Aorta (tissue), 5 donors: Measurements from ENCODE around the gene FSD1. TPM values are rescaled to one million over a fixed set of nuclear protein-coding genes. Genes with fewer than 3 reads are reported as not detected.
A peak's percentile ranks its signal among the peaks of the same experiment; 100 is the strongest.

Experiments used
- ATAC-seq: fragments of 200-7000 bp; cut with Tn5 transposase; one replicate; pipeline ENCODE4 v1.9.1; 2022; ENCODE audit warnings: moderate library complexity; ENCODE audit not compliant: low FRiP score
- DNase-seq, 2 donors: peaks; one replicate each; pipeline ENCODE4 v3.0.0-alpha.2; 2020
- H3K27ac ChIP-seq, 2 donors: one replicate each; pipeline ENCODE4 v1.5.1; 2013; ENCODE audit warnings: low read length in 2 of 2, mild to moderate bottlenecking in 2 of 2, moderate library complexity in 2 of 2, control low read depth in 1 of 2, inconsistent platforms in 1 of 2, low read depth in 1 of 2
- H3K27me3 ChIP-seq, 2 donors: one replicate each; pipeline ENCODE4 v1.6.1; 2013; ENCODE audit warnings: control low read depth in 1 of 2, low read length in 1 of 2, mild to moderate bottlenecking in 1 of 2, moderate library complexity in 1 of 2; ENCODE audit not compliant: insufficient read depth in 2 of 2, control insufficient read depth in 1 of 2
- H3K36me3 ChIP-seq, 2 donors: one replicate each; pipeline ENCODE4 v1.6.1; 2013; ENCODE audit warnings: control low read depth in 1 of 2, low read length in 1 of 2, mild to moderate bottlenecking in 1 of 2; ENCODE audit not compliant: insufficient read depth in 2 of 2, control insufficient read depth in 1 of 2
- H3K4me1 ChIP-seq, 2 donors: one replicate each; pipeline ENCODE4 v1.6.1; 2013; ENCODE audit warnings: low read length in 2 of 2, control low read depth in 1 of 2, mild to moderate bottlenecking in 1 of 2, moderate library complexity in 1 of 2; ENCODE audit not compliant: insufficient read depth in 2 of 2, control insufficient read depth in 1 of 2
- H3K4me3 ChIP-seq, 2 donors: one replicate each; pipeline ENCODE4 v1.5.1; 2013; ENCODE audit warnings: low read length in 2 of 2, control low read depth in 1 of 2, mild to moderate bottlenecking in 1 of 2
- H3K9me3 ChIP-seq: one replicate; pipeline ENCODE4 v1.6.1; 2013; ENCODE audit warnings: mild to moderate bottlenecking, low read length; ENCODE audit not compliant: control insufficient read depth
- WGBS, 2 donors: extraction: QIAGEN DNeasy Blood & Tissue Kit; methylation state at CpG; one replicate each; pipeline ENCODE4 v1.1.7; 2013; 5-methylcytosine and 5-hydroxymethylcytosine counted together
- intact Hi-C, 2 donors: fragments of 100-400 bp; cut with DNase I; formaldehyde crosslinking; loops; one replicate each; pipeline versions ENCODE4 v1.14.2 to v1.15.0; 2022
- long read RNA-seq, 2 donors: library from polyadenylated mRNA; unstranded; transcript quantifications; one replicate each; pipeline ENCODE4 v2.0.0, GENCODE V29; 2020 to 2021
- polyA plus RNA-seq, 2 donors: library from polyadenylated mRNA; stranded (reverse); fragments of 200-250 nt; gene quantifications; one replicate each; pipeline ENCODE4 v1.2.3, GENCODE V29; 2013
- total RNA-seq, 2 donors: library from RNA; stranded (reverse); fragmentation: NEBNext Ultra II Directional; extraction: Animal tissue kit (Norgen Biotek cat#: 25700); gene quantifications; one replicate each; pipeline ENCODE4 v1.2.1, GENCODE V29; 2021
- donor health status: healthy with polysubstance abuse.
- donor health status: Bipolar disorder and iron deficiency.
- donor health status: DM: no; HTN: no; CAD: no.
- donor health status: DM: no; HTN: no; CAD: no.
- donor health status: DM: yes; HTN: yes; CAD: no.

FSD1 gene
- total RNA-seq = under 1 TPM in 1 of 2 donors, not detected in 1; 0.84 TPM
- polyA plus RNA-seq = not detected
- long read RNA-seq, donor 1 = 0 reads
- long read RNA-seq, donor 2 = 0 reads

GRCh38 chr19:4304538-4305256 is at the start of gene FSD1:
Gene FSD1, plus strand, starts transcription at chr19:4304598. Its CDS starts 149 bp downstream, at chr19:4304747.
- WGBS, 2 donors = 3 to 5% methylated on average over 41 to 63 of the region's 63 CpGs
- intact Hi-C loops = no loop called here
- Histone ChIP-seq H3K4me3 (no peak within 1 kb of the TSS), H3K4me1 (no peaks in the 10 kb centered on the region), H3K36me3 (no peaks in the 10 kb centered on the region), H3K9me3 (no peaks in the 10 kb centered on the region), H3K27me3 (no peaks in the 10 kb centered on the region), H3K27ac (no peak within 1 kb of the TSS)
- DNase-seq (peak in 1 of 2 donors; percentile 80), ATAC-seq (no peak)

- Histone ChIP-seq H3K4me3 (no peak overlapping the region), H3K36me3 (peaks cover 3 to 7% of the 10 kb centered on the region in 2 donors), H3K27me3 (no peaks in the 10 kb centered on the region), H3K27ac (no peak overlapping the region), H3K4me1 (no peaks in the 10 kb centered on the region), H3K9me3 (no peaks in the 10 kb centered on the region)
- no peak for DNase-seq
- intact Hi-C loops = no loop called here
- ATAC-seq = no peak
- 92 to 98% methylated on average over 4 of the region's 4 CpGs for whole genome bisulfite sequencing, 2 donors
These were observed 47.8 kb upstream of the FSD1 start for GRCh38 chr19:4256563-4256962.

GRCh38 chr19:4257025-4257424 is 47.4 kb upstream of the FSD1 start:
- Histone ChIP-seq H3K27ac (no peak overlapping the region), H3K36me3 (peaks cover 5 to 7% of the 10 kb centered on the region in 2 donors), H3K9me3 (no peaks in the 10 kb centered on the region), H3K4me1 (no peaks in the 10 kb centered on the region), H3K4me3 (no peak overlapping the region), H3K27me3 (no peaks in the 10 kb centered on the region)
- WGBS, 2 donors = 91 to 96% methylated on average over 6 of the region's 6 CpGs
- DNase-seq = no peak
- no peak for ATAC-seq
- intact Hi-C loops = no loop called here

- H3K27me3 ChIP-seq = no peaks in the 10 kb centered on the region
- no peak for ATAC-seq
- no peak overlapping the region for H3K27ac ChIP-seq
- H3K4me1 ChIP-seq = no peaks in the 10 kb centered on the region
- no peak overlapping the region for H3K4me3 ChIP-seq
- intact Hi-C loops = no loop called here
- 95 to 96% methylated on average over 27 to 28 of the region's 28 CpGs for WGBS, 2 donors
- DNase-seq = no peak
- H3K36me3 ChIP-seq = peaks cover 5 to 7% of the 10 kb centered on the region in 2 donors
- H3K9me3 ChIP-seq = no peaks in the 10 kb centered on the region
These were observed 46.2 kb upstream of the FSD1 start for GRCh38 chr19:4258181-4258580.

GRCh38 chr19:4260613-4261191 is 43.7 kb upstream of the FSD1 start:
- intact Hi-C loops = loop anchor here in 1 of 2 donors (10.0 kb wide), 1 partner anchor 264 kb away; no protein-coding TSS in a partner anchor
- no peaks in the 10 kb centered on the region for H3K9me3 ChIP-seq
- no peaks in the 10 kb centered on the region for H3K4me1 ChIP-seq
- ATAC-seq = no peak
- H3K27me3 ChIP-seq = no peaks in the 10 kb centered on the region
- peaks cover 4 to 5% of the 10 kb centered on the region in 2 donors for H3K36me3 ChIP-seq
- H3K4me3 ChIP-seq = no peak overlapping the region
- no peak overlapping the region for H3K27ac ChIP-seq
- DNase-seq = no peak
- 95% methylated on average over 11 of the region's 11 CpGs for WGBS, 2 donors

- Histone ChIP-seq H3K4me3 (no peak overlapping the region), H3K27me3 (no peaks in the 10 kb centered on the region), H3K36me3 (peaks cover 2 to 13% of the 10 kb centered on the region in 2 donors), H3K27ac (no peak overlapping the region), H3K9me3 (no peaks in the 10 kb centered on the region), H3K4me1 (no peaks in the 10 kb centered on the region)
- ATAC-seq (no peak), DNase-seq (no peak)
- intact Hi-C loops = loop anchor here (5.0 to 10.0 kb wide), 3 partner anchors 137 to 260 kb away; partner anchors contain the start of genes CHAF1A (in 1 of the 2) and SH3GL1 (in 1 of the 2)
- 81% methylated on average over 4 of the region's 4 CpGs for WGBS, 2 donors
These were observed 39.6 kb upstream of the FSD1 start for GRCh38 chr19:4264812-4265211.

GRCh38 chr19:4266253-4267000 is 38.0 kb upstream of the FSD1 start:
- Histone ChIP-seq H3K4me1 (no peaks in the 10 kb centered on the region), H3K27ac (no peak overlapping the region), H3K36me3 (peaks cover 2 to 11% of the 10 kb centered on the region in 2 donors), H3K4me3 (no peak overlapping the region), H3K27me3 (no peaks in the 10 kb centered on the region), H3K9me3 (no peaks in the 10 kb centered on the region)
- no peak for ATAC-seq
- WGBS, 2 donors = 92 to 93% methylated on average over 18 of the region's 18 CpGs
- intact Hi-C loops = loop anchor here (5.0 to 10.0 kb wide), 3 partner anchors 136 to 258 kb away; partner anchors contain the start of genes CHAF1A (in 1 of the 2) and SH3GL1 (in 1 of the 2)
- no peak for DNase-seq

GRCh38 chr19:4267101-4267900 is 37.1 kb upstream of the FSD1 start:
- H3K27me3 ChIP-seq = no peaks in the 10 kb centered on the region
- H3K36me3 ChIP-seq = peaks cover 0 to 11% of the 10 kb centered on the region in 2 donors
- no peak overlapping the region for H3K27ac ChIP-seq
- DNase-seq (peak; percentile 54 to 85), ATAC-seq (peak; percentile 70)
- 39 to 43% methylated on average over 20 to 21 of the region's 21 CpGs for WGBS, 2 donors
- H3K4me3 ChIP-seq = no peak overlapping the region
- no peaks in the 10 kb centered on the region for H3K9me3 ChIP-seq
- H3K4me1 ChIP-seq = no peaks in the 10 kb centered on the region
- intact Hi-C loops = loop anchor here (5.0 to 10.0 kb wide), 3 partner anchors 135 to 258 kb away; partner anchors contain the start of genes CHAF1A (in 1 of the 2) and SH3GL1 (in 1 of the 2)
